ENCODE results near the gene CSRP1. TPM values are rescaled to one million over a fixed set of nuclear protein-coding genes. Genes with fewer than 3 reads are reported as not detected.

The CSRP1 gene
- total RNA-seq, 1 donor from 2014 or later, result 62.9 TPM

DNA sequence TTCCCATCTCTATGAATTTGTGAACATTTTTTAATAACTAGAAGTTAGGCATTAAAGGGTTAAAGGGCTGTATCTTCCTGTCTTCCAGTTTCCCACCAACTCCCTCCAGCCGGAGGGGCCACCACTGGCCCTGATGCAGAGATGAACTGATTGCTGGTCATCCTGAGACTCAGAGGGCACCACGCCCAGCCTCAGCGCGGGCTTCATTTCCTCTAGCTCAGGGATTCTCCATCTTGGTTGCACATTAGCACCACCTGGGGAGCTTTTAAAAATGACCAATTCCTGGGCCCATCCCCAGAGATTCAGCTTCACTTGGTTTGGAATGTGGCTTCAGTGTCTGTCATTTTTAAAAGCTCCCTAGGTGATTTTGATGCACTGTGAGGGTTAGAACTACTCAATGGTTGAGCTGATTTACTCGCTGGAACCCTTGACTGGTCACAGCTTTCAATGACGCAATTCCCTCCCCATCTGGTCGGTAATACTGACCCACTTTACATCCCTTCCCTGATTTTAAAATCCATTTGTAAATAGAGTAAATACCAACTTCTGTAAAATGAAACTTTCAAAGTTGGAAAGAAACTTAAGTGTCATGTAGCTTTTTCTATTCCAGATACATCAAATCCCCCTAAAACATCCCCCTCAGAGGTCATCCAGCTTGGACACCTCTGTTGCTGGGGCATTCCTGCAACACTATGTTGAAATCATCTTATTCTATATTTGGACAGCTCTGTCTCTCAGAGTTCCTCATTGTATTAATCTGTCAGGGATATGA, 37.1 kb upstream of the CSRP1 start:
- no peaks in the 10 kb centered on the region for H3K36me3 Mint-ChIP-seq (ENCODE audit: low read depth)
- no peak overlapping the region for H3K4me3 Mint-ChIP-seq (ENCODE audit: low read depth)
- no peak for DNase-seq (ENCODE audit: low spot score)
- H3K27me3 Mint-ChIP-seq (ENCODE audit: low read depth), result peaks cover 54% of the 10 kb centered on the region
- no peak overlapping the region for H3K27ac Mint-ChIP-seq
- H3K9me3 Mint-ChIP-seq, result no peaks in the 10 kb centered on the region
- intact Hi-C loops (cut with micrococcal nuclease), result no loop called here
- no peaks in the 10 kb centered on the region for H3K4me1 Mint-ChIP-seq (ENCODE audit: low read depth)

DNA sequence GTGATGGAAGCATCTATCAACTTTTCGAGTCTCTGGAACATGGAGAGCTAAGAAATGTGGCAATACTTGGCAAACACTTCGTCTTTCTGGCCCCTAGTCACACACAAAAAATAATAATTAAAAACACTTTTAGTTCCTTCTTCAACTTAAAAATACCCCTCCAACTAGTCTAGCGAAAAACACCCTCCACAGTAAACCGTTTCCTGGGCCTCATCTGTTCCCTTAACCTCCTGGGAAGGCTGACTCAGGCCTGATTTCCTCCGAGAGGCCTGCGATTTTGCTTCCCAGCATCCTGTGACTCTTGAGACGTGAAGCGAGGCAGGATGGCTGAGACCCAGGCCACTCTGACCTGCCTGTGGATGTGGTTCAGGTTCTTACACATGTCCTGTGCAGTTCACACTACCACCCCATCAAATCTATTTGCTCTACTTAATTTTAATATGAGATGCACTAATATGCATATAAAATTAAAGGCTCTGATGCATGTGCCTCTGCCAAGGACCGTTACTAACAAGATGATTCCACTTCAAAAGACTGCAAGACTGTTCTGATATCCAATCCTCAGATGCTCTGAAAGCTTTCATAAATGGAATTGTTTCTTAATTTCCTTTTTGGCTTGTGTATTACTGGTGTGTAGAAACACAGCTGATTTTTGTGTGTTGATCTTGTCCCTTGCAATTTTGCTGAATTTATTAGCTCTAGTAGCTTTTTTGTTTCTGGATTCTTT, 35.5 kb upstream of the CSRP1 start:
- Mint-ChIP-seq H3K27me3 (ENCODE audit: low read depth) (peaks cover 65% of the 10 kb centered on the region), H3K9me3 (no peaks in the 10 kb centered on the region), H3K36me3 (ENCODE audit: low read depth) (no peaks in the 10 kb centered on the region), H3K27ac (no peak overlapping the region), H3K4me1 (ENCODE audit: low read depth) (peaks cover 3% of the 10 kb centered on the region), H3K4me3 (ENCODE audit: low read depth) (no peak overlapping the region)
- intact Hi-C loops (cut with micrococcal nuclease), result no loop called here
- no peak for DNase-seq (ENCODE audit: low spot score)

- Mint-ChIP-seq H3K27ac (no peak overlapping the region), H3K36me3 (ENCODE audit: low read depth) (no peaks in the 10 kb centered on the region), H3K4me3 (ENCODE audit: low read depth) (no peak overlapping the region), H3K27me3 (ENCODE audit: low read depth) (peaks cover 76% of the 10 kb centered on the region), H3K9me3 (no peaks in the 10 kb centered on the region), H3K4me1 (ENCODE audit: low read depth) (peaks cover 5% of the 10 kb centered on the region)
- intact Hi-C loops (cut with micrococcal nuclease), result no loop called here
- no peak for DNase-seq (ENCODE audit: low spot score)
Observed at GRCh38 chr1:201540846-201541735, 34.2 kb upstream of the CSRP1 start.

DNA sequence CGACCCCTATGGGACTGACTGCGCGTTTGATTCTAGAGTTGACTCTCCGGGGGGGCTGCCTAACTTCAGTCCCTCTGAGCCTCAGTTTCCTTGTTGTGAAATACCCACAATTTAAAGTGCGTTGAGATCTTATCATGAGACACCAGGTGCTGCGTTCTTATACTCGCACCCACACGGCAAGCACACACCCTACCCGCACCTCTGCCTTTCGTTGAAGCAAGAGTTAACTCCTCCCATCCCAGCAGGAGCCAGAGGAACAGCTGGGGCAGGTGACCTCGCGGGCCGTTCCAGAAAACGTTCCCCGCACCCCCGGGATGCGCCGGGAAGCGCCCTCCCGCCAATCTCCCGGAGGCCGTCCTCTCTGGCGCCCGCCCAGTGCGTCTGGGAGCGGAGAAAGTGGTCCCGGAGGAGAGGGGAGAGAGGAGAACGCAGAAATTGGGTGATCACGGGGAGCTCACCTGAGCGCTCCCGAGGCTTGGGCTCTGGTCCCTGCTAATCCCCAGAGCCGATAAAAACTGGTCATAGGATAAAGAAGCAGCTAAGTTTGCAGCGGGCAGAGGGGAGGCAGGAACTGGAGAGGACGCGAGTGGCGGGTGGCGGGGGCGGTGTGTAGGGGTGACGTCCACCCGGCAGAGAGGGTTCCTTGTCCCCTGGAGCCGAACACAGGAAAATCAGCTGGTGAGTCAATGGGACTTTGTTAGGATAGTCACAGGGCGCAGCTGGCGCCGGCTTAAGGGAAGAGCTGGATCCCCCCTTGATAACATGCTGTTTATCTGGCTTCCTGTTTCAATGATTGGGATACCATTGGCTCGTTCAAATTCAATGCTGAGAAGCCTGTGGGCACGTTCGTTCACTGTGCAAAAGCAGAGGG, 32.9 kb upstream of the CSRP1 start:
- no peaks in the 10 kb centered on the region for H3K9me3 Mint-ChIP-seq

GRCh38 chr1:201538612-201539551, 32.0 kb upstream of the CSRP1 start, which contains the start of gene NAV1:
TSS of gene NAV1 (plus strand) at chr1:201539127. CDS start at chr1:201622885, 83,758 bp downstream.
- Mint-ChIP-seq H3K27me3 (ENCODE audit: low read depth) (peaks cover 65% of the 10 kb centered on the region), H3K36me3 (ENCODE audit: low read depth) (no peaks in the 10 kb centered on the region), H3K27ac (no peak within 1 kb of the TSS), H3K9me3 (no peaks in the 10 kb centered on the region), H3K4me3 (ENCODE audit: low read depth) (peak within 1 kb of the TSS; percentile 45), H3K4me1 (ENCODE audit: low read depth) (peaks cover 8% of the 10 kb centered on the region)
- DNase-seq (ENCODE audit: low spot score), result no peak
- intact Hi-C loops (cut with micrococcal nuclease), result no loop called here

More for the DNA sequence above, 32.9 kb upstream of the CSRP1 start:
- Mint-ChIP-seq H3K4me1 (ENCODE audit: low read depth) (peaks cover 8% of the 10 kb centered on the region), H3K4me3 (ENCODE audit: low read depth) (no peak overlapping the region), H3K27ac (no peak overlapping the region), H3K36me3 (ENCODE audit: low read depth) (no peaks in the 10 kb centered on the region), H3K27me3 (ENCODE audit: low read depth) (peaks cover 71% of the 10 kb centered on the region)
- DNase-seq (ENCODE audit: low spot score), result no peak
- intact Hi-C loops (cut with micrococcal nuclease), result no loop called here

GRCh38 chr1:201537891-201538611, 31.1 kb upstream of the CSRP1 start:
- H3K4me3 Mint-ChIP-seq (ENCODE audit: low read depth), result peak overlapping the region; percentile 45

DNA sequence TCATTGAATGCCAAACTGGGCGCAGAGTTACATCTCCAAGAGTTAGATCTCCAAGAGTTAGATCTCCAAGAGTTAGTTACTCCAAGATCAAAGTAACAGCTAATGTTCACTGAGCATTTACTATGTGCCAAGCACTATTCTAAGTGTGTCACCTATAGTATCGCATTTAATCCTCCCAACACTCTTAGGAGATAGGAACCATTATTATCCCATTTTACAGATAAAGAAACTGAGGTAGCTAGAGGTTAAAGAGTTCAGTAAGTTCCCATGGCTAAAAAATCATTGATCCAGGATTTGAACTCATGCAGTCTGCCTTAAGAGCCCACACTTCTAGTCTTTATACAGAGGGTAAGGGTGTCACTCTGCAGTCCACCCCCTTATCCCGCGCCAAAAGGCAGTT, 30.5 kb upstream of the CSRP1 start:
- Mint-ChIP-seq H3K27me3 (ENCODE audit: low read depth) (peaks cover 55% of the 10 kb centered on the region), H3K4me3 (ENCODE audit: low read depth) (no peak overlapping the region), H3K4me1 (ENCODE audit: low read depth) (peaks cover 8% of the 10 kb centered on the region), H3K36me3 (ENCODE audit: low read depth) (peaks cover 5% of the 10 kb centered on the region), H3K27ac (no peak overlapping the region), H3K9me3 (no peaks in the 10 kb centered on the region)
- intact Hi-C loops (cut with micrococcal nuclease), result no loop called here
- DNase-seq (ENCODE audit: low spot score), result no peak

More at GRCh38 chr1:201537891-201538611, 31.1 kb upstream of the CSRP1 start:
- Mint-ChIP-seq H3K27ac (no peak overlapping the region), H3K4me1 (ENCODE audit: low read depth) (peaks cover 8% of the 10 kb centered on the region), H3K9me3 (no peaks in the 10 kb centered on the region), H3K36me3 (ENCODE audit: low read depth) (no peaks in the 10 kb centered on the region), H3K27me3 (ENCODE audit: low read depth) (peaks cover 61% of the 10 kb centered on the region)
- DNase-seq (ENCODE audit: low spot score), result no peak
- intact Hi-C loops (cut with micrococcal nuclease), result no loop called here

GRCh38 chr1:201537028-201537427, 30.1 kb upstream of the CSRP1 start:
- Mint-ChIP-seq H3K4me1 (ENCODE audit: low read depth) (peaks cover 8% of the 10 kb centered on the region), H3K36me3 (ENCODE audit: low read depth) (peaks cover 5% of the 10 kb centered on the region), H3K27ac (no peak overlapping the region), H3K9me3 (no peaks in the 10 kb centered on the region), H3K4me3 (ENCODE audit: low read depth) (no peak overlapping the region), H3K27me3 (ENCODE audit: low read depth) (peaks cover 50% of the 10 kb centered on the region)
- no peak for DNase-seq (ENCODE audit: low spot score)
- intact Hi-C loops (cut with micrococcal nuclease), result no loop called here

DNA sequence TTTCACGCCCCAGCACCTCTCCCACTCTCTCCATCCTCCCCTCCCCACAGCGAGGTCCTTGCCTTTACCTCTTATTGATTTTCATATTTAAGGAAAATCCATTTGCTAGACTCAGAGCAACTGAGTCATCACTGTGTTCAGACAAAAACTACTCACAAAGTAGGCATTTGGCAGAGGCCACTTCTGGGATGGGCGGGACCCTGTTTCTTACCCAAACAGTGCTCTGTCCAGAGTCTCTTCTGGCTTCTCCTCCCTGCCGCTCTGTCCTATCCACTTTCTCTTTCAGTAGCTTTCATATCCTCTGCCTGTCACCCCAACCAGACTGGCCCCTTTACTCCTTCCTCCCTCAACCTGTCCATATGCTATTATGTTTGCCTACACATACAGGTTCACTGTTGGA, 29.6 kb upstream of the CSRP1 start:
- Mint-ChIP-seq H3K4me1 (ENCODE audit: low read depth) (peaks cover 8% of the 10 kb centered on the region), H3K27ac (no peak overlapping the region), H3K27me3 (ENCODE audit: low read depth) (peaks cover 46% of the 10 kb centered on the region), H3K9me3 (no peaks in the 10 kb centered on the region), H3K4me3 (ENCODE audit: low read depth) (no peak overlapping the region), H3K36me3 (ENCODE audit: low read depth) (peaks cover 5% of the 10 kb centered on the region)
- intact Hi-C loops (cut with micrococcal nuclease), result no loop called here
- no peak for DNase-seq (ENCODE audit: low spot score)

DNA sequence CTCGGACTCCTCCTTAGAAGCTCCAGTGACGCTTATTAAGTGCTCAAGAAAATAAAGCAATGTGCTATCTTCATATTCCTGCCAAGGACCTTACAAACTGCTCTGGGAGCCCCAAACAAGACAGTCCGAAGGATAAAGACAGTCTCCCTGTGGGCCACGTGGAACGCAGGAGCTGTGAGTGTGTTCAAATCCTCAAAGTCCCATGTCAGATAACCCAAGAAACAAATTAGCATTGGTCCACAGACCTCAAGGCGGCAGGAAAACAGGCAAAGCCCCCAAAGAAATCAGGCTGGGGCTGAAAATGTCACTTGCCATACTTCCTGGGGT, 29.0 kb upstream of the CSRP1 start:
- Mint-ChIP-seq H3K27ac (no peak overlapping the region), H3K4me3 (ENCODE audit: low read depth) (no peak overlapping the region), H3K36me3 (ENCODE audit: low read depth) (peaks cover 5% of the 10 kb centered on the region), H3K9me3 (no peaks in the 10 kb centered on the region), H3K27me3 (ENCODE audit: low read depth) (peaks cover 40% of the 10 kb centered on the region), H3K4me1 (ENCODE audit: low read depth) (peaks cover 8% of the 10 kb centered on the region)
- no peak for DNase-seq (ENCODE audit: low spot score)
- intact Hi-C loops (cut with micrococcal nuclease), result no loop called here

Data from activated T-helper 2 cell treated with anti-CD3 and anti-CD28 coated beads, Interferon-gamma antibody, Interleukin-2, Interleukin-4, amounts not matched to agents 10 μg/mL and 5 μg/mL and 100 μg/mL, durations not matched to agents 14 hours and 24 hours and 36 hours (primary cell).